NB4 (cell line): Measurements from ENCODE around the gene ARL5B.

Experiments
- DNase-seq: peaks from one replicate; pipeline ENCODE4 v3.0.0; 2010; ENCODE audit warnings: low read depth
- H3K4me3 ChIP-seq: one replicate; pipeline ENCODE4 v1.5.1; 2011; ENCODE audit warnings: mild to moderate bottlenecking, low read depth, low read length, moderate library complexity
- CTCF ChIP-seq: IDR thresholded peaks from one replicate; pipeline ENCODE4 v1.5.1; 2012; ENCODE audit warnings: low read depth, low read length
- MAX ChIP-seq: IDR thresholded peaks from 2 replicates; pipeline ENCODE4 v1.6.1; 2011; ENCODE audit warnings: low read depth, low read length
- MYC ChIP-seq: IDR thresholded peaks from 2 replicates; pipeline ENCODE4 v1.6.1; 2011; ENCODE audit warnings: low read depth, low read length
- POLR2A ChIP-seq: IDR thresholded peaks from 2 replicates; pipeline ENCODE4 v1.6.1; 2011; ENCODE audit warnings: mild to moderate bottlenecking; ENCODE audit not compliant: insufficient read length; ENCODE audit errors: extremely low read depth

ARL5B gene

GRCh38 chr10:18666810-18667209, 7.6 kb downstream of the ARL5B start:
- no peak for DNase-seq
- TF ChIP-seq MYC (no peak), MAX (no peak), CTCF (no peak), POLR2A (no peak)
- no peak overlapping the region for H3K4me3 ChIP-seq

GRCh38 chr10:18668026-18668425, 8.8 kb downstream of the ARL5B start:
- DNase-seq, result no peak
- TF ChIP-seq MYC, result no peak
- no peak for TF ChIP-seq MAX
- no peak for TF ChIP-seq POLR2A
- no peak overlapping the region for H3K4me3 ChIP-seq

- TF ChIP-seq POLR2A (no peak), MAX (no peak), CTCF (no peak), MYC (no peak)
- H3K4me3 ChIP-seq, result no peak overlapping the region
- DNase-seq, result no peak
These were observed 16.0 kb downstream of the ARL5B start for GRCh38 chr10:18675086-18675801.

- TF ChIP-seq POLR2A (no peak), MYC (no peak)
- DNase-seq, result no peak
- H3K4me3 ChIP-seq, result no peak overlapping the region
These were observed 21.5 kb downstream of the ARL5B start for GRCh38 chr10:18680754-18681153.

- no peak for DNase-seq
- TF ChIP-seq MYC (no peak), CTCF (no peak), POLR2A (no peak), MAX (no peak)
- H3K4me3 ChIP-seq, result no peak overlapping the region
These were observed 22.1 kb downstream of the ARL5B start for GRCh38 chr10:18681366-18681765.

GRCh38 chr10:18681971-18682411, 22.8 kb downstream of the ARL5B start:
- DNase-seq, result no peak
- TF ChIP-seq MAX (no peak), CTCF (no peak), POLR2A (no peak), MYC (no peak)
- H3K4me3 ChIP-seq, result no peak overlapping the region

GRCh38 chr10:18683427-18683826, 24.2 kb downstream of the ARL5B start:
- DNase-seq, result no peak
- no peak overlapping the region for H3K4me3 ChIP-seq
- TF ChIP-seq POLR2A, result no peak
- no peak for TF ChIP-seq MYC
- TF ChIP-seq CTCF, result no peak
- no peak for TF ChIP-seq MAX
